ENCODE results near the gene RAPGEF2. TPM values are rescaled to one million over a fixed set of nuclear protein-coding genes. Genes with fewer than 3 reads are reported as not detected.
"Not testable (repeated sequence)": the region's sequence is repeated elsewhere in the genome, so short reads cannot be mapped to it uniquely, and the experiment has no call there.

The RAPGEF2 gene
- total RNA-seq, 2 donors from 2014 or later, result 22.8 to 25.1 TPM

DNA sequence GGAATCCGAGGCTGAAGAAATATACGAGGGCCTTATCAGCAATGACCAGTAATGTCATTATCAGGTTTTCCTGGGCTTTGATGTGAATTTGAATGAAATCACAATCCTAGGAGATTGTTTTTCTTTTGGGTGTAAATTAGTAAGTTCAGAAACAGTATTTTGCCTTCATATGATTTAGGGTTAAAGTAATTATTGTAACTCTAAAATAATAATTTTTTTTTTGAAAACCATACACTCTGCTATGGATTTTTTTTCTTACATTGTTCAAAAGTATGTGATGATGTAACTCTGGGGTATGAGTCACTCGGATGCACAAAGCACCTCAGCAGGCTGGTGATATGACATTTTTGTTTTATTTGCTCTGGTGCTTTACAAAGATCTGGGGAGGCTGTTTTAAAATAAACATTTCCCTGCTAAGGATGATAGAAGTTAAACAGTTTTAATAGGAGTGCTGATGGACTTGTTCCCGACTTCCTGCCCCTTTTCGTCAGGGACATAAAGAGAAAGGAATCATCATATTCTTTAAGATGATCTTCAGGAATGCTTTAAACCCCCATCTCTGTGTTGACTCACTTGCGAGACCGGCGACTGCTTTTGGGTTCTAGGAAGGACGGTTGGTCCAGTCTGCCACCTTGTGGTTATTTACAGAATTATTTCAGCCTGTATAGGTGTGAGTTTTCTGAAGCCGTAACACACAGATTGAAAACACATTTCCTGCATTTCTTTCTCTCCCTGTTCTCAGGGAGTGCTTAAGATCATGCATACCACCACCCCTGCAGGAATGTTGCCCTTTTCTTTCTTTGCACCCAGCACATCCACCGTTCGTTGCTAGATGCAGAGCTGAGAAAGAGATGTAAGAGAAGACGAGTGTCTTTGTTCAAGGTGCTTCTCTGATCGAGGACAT lies 72.5 kb downstream of the RAPGEF2 start:
- no peaks in the 10 kb centered on the region for H3K9me3 Mint-ChIP-seq
- H3K4me1 Mint-ChIP-seq, result peaks cover 39% of the 10 kb centered on the region
- H3K27ac Mint-ChIP-seq, result peak overlapping the region; percentile 13
- peak overlapping the region; percentile 48 for H3K4me3 Mint-ChIP-seq
- no peaks in the 10 kb centered on the region for H3K27me3 Mint-ChIP-seq
- no peaks in the 10 kb centered on the region for H3K36me3 Mint-ChIP-seq (ENCODE audit: low read depth)
- ATAC-seq (replicated peaks), result peak; percentile 74

DNA sequence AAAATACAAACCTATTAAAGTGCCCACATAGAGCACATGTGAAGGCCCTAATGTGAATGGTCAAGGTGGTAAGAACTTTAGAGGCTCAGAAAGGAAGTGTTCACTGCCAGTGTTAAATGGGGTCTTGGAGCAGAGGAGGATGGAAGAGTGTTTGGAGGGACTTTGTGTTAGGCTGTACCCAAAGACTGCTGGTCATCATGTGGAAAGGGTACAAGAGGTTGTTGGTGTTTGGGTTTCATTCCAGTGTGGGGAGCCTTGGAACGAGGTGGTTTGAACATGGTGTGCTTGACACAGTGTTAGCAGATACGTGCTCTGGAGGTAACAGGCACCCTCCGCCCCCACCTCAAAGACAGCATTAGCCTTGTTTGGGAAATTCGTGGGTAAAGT lies 73.1 kb downstream of the RAPGEF2 start:
- Mint-ChIP-seq H3K4me3 (peak overlapping the region; percentile 48), H3K27ac (peak overlapping the region; percentile 13), H3K4me1 (peaks cover 35% of the 10 kb centered on the region), H3K36me3 (ENCODE audit: low read depth) (no peaks in the 10 kb centered on the region), H3K9me3 (no peaks in the 10 kb centered on the region), H3K27me3 (no peaks in the 10 kb centered on the region)
- ATAC-seq (replicated peaks), result no peak

DNA sequence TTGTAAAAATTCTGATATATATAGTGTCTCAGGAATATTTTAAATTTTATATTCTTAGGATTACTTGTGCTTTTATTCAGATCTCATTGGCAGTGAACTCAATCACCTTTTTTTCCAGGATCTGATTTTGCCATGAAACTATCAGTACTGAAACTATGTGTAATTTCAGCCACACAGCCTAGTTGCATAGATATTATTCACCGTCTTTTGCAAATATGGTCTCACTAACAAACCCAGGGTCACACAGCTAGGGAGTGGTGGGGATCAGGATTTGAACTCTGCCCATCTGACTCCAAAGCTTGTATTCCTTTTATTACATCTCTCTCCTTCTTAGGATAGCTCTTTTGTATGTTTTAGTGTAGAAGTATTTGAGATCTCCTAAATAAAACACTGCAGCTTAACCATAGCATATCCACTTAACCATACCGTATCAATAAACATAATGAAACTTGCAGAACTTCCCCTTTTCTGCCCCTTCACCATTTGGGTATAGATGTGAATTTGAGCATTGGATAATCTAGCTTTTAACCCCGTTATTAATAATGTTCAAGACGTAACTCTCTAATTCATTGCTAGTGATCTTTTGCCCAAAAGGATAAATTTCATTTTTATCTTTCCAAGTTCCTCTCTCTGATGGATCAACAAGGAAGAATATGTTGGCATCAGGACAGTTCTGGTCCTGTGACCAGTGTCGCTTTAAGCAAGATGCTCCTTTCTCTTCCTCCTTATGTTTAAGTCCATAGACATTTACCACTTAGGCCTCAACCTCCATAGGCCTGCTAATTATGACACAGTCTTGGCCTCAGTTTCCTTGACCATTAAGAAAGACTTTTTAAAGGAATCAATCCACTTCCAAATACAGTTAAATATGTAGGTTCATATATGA lies 74.6 kb downstream of the RAPGEF2 start:
- peaks cover 30% of the 10 kb centered on the region for H3K4me1 Mint-ChIP-seq
- ATAC-seq (replicated peaks), result peak; percentile 79
- peak overlapping the region; percentile 10 for H3K27ac Mint-ChIP-seq
- H3K9me3 Mint-ChIP-seq, result no peaks in the 10 kb centered on the region
- H3K4me3 Mint-ChIP-seq, result no peak overlapping the region
- H3K36me3 Mint-ChIP-seq (ENCODE audit: low read depth), result no peaks in the 10 kb centered on the region
- no peaks in the 10 kb centered on the region for H3K27me3 Mint-ChIP-seq

DNA sequence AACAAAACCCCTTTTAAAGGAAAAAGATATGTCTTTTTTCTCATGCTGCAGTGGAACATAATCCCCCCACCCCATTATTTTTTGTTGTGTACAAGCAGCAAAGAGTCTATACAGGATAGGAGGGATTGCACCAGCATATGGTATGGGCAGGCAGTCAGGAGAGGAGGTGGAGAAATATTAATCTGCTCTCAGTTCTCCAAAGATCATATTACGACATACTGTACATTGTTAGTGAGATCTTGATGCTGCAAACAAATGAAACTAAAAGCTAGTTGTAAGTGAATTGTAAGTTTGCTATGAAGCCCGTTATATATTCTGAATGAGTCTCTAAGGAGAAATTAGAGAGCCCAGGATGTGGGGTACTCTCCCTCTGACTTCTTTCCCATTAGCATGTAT lies 75.3 kb downstream of the RAPGEF2 start:
- no peak overlapping the region for H3K4me3 Mint-ChIP-seq
- no peaks in the 10 kb centered on the region for H3K36me3 Mint-ChIP-seq (ENCODE audit: low read depth)
- ATAC-seq (replicated peaks), result no peak
- no peaks in the 10 kb centered on the region for H3K27me3 Mint-ChIP-seq
- H3K9me3 Mint-ChIP-seq, result no peaks in the 10 kb centered on the region
- H3K4me1 Mint-ChIP-seq, result peaks cover 30% of the 10 kb centered on the region
- H3K27ac Mint-ChIP-seq, result no peak overlapping the region

DNA sequence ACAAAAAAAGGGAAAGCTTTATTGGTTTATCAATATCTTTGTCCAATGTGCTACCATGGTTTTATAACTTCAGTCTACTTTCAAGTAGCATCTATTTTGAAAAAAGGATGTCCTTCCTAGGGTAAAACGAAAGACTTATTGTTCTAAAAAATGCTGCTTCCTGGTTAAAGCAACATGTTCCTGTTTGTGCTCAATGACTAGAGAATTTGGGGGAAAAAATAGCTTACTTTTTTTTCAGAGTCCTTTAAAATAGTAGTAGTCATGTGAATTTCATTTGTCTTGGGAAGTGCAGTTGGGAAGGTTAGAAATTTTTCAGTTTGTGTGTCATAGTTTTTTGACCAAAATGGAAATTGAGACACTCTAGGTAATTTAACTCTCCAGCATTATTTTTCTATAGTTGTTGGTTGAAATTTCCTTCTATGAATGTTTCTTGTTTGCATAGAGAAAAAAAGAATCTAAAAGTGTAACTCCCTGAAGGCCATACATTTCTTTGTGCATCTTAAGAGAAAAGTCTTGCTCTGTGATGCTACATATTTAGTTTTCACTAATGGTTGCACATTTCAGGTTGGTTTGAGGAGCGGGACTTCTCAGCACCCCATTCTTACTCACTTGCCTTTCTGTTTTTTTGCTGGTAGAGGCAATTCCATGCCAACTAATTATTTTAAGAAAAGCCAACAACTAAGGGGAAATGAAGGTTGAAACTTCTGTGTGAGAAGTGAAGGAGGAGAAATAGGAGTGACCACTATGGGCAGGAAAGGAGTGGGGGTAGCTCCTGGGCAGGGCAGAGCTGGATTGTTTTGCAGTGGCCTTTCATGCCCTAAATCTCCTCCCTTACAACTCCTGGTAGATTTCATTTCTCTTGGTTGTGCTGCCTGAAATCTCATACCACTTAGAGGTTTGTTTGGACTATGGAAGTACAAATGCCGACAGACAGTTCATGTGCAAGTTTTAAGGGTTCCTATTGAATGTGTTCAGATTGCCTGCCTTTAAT lies 76.4 kb downstream of the RAPGEF2 start:
- ATAC-seq (replicated peaks), result peak; percentile 25
- Mint-ChIP-seq H3K36me3 (ENCODE audit: low read depth) (no peaks in the 10 kb centered on the region), H3K9me3 (no peaks in the 10 kb centered on the region), H3K4me1 (peaks cover 30% of the 10 kb centered on the region), H3K27ac (no peak overlapping the region), H3K4me3 (peak overlapping the region; percentile 29), H3K27me3 (no peaks in the 10 kb centered on the region)

DNA sequence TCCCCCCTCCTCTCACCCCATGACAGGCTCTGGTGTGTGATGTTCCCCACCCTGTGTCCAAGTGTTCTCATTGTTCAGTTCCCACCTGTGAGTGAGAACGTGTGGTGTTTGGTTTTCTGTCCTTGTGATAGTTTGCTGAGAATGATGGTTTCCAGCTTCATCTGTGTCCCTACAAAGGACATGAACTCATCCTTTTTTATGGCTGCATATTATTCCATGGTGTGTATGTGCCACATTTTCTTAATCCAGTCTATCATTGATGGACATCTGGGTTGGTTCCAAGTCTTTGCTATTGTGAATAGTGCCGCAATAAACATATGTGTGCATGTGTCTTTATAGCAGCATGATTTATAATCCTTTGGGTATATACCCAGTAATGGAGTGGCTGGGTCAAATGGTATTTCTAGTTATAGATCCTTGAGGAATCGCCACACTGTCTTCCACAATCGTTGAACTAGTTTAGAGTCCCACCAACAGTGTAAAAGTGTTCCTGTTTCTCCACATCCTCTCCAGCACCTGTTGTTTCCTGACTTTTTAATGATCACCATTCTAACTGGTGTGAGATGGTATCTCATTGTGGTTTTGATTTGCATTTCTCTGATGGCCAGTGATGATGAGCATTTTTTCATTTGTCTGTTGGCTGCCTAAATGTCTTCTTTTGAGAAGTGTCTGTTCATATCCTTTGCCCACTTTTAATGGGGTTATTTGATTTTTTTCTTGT lies 81.2 kb downstream of the RAPGEF2 start:
- H3K4me1 Mint-ChIP-seq, result peaks cover 22% of the 10 kb centered on the region
- not testable (repeated sequence) for H3K27me3 Mint-ChIP-seq; H3K4me3 Mint-ChIP-seq; H3K9me3 Mint-ChIP-seq; H3K36me3 Mint-ChIP-seq (ENCODE audit: low read depth); ATAC-seq (replicated peaks); H3K27ac Mint-ChIP-seq

DNA sequence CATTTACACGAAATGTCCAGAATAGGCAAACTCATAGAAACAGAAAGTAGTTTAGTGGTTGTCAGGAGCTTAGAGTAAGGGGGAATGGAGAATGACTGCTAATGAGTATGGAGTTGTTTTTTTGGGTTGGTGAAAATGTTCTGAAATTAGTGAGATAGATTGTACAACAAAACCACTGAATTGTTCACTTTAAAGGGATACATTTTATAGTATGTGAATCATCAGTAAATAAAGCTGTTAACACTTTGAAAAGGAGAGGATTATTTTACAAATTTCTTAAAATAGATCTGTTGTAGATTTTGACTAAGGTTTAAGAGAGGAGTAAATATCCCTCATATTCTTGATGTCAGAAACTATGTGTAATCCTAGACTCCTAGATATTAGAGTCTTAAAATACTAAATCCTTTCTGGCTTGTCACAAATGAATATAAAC lies 82.7 kb downstream of the RAPGEF2 start:
- Mint-ChIP-seq H3K36me3 (ENCODE audit: low read depth) (no peaks in the 10 kb centered on the region), H3K27ac (peak overlapping the region; percentile 35), H3K27me3 (no peaks in the 10 kb centered on the region), H3K9me3 (no peaks in the 10 kb centered on the region), H3K4me3 (peak overlapping the region; percentile 3), H3K4me1 (peaks cover 9% of the 10 kb centered on the region)
- peak; percentile 94 for ATAC-seq (replicated peaks)

DNA sequence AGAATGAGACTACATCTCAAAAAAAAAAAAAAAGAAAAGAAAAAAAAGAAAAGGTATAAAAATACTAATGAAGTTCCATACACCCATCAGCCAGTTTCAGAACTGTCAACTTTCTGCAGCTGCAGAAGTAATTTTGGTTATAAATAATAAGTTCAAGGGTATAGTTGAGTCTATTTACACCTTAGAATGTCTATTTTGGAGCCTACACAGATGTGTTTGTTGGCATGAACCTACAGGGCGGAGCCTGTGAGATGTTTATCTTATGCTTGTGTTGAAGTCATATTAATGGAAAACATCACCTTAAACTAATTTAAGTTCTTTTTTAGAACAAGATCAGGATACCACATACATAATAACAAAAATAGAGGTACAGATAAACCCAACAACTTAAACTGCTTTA lies 85.8 kb downstream of the RAPGEF2 start:
- no peak for ATAC-seq (replicated peaks)
- H3K27ac Mint-ChIP-seq, result no peak overlapping the region
- no peaks in the 10 kb centered on the region for H3K27me3 Mint-ChIP-seq
- H3K4me1 Mint-ChIP-seq, result peaks cover 9% of the 10 kb centered on the region
- H3K9me3 Mint-ChIP-seq, result no peaks in the 10 kb centered on the region
- no peak overlapping the region for H3K4me3 Mint-ChIP-seq
- no peaks in the 10 kb centered on the region for H3K36me3 Mint-ChIP-seq (ENCODE audit: low read depth)

DNA sequence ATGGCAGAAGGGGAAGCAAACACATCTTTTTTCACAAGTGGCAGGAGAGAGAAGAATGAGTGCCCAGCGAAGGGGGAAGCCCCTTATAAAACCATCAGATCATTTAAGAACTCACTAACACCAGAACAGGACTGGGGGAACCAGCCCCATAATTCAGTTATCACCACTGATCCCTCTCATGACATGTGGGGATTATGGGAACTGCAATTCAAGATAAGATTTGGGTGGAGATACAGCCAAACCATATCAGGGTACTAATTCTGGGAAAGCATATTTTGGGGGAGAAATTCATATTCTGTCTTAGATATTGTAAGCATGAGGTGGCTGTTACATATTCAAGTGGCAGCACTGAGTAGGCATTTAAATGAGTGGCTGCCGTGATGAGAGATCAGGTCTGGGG lies 87.8 kb downstream of the RAPGEF2 start:
- H3K27ac Mint-ChIP-seq, result no peak overlapping the region
- H3K4me1 Mint-ChIP-seq, result peaks cover under 1% of the 10 kb centered on the region
- peak; percentile 26 for ATAC-seq (replicated peaks)

DNA sequence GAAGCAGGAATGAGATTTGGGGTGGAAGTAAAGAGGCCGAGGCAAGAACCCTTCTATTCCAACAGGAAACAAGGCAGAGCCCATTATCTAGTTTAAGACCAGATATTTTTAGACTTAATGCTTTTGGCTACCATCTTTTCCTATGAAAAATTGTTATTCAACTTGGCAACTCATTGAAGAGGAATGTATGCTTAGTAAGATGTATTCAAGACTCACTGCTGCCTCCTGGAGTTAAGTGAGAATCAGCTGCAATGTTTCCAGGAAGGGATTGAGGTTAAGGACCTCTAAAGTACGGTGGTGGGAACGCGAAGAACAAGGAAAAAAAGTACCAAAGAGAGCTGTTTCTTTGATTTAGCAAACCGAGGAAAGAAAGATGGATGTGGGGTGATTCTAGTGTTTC lies 89.1 kb downstream of the RAPGEF2 start:
- Mint-ChIP-seq H3K27ac (no peak overlapping the region), H3K4me1 (no peaks in the 10 kb centered on the region), H3K4me3 (no peak overlapping the region), H3K27me3 (no peaks in the 10 kb centered on the region), H3K9me3 (no peaks in the 10 kb centered on the region), H3K36me3 (ENCODE audit: low read depth) (no peaks in the 10 kb centered on the region)
- ATAC-seq (replicated peaks), result no peak

More for the DNA sequence above, 87.8 kb downstream of the RAPGEF2 start:
- no peaks in the 10 kb centered on the region for H3K27me3 Mint-ChIP-seq
- no peaks in the 10 kb centered on the region for H3K36me3 Mint-ChIP-seq (ENCODE audit: low read depth)
- H3K9me3 Mint-ChIP-seq, result no peaks in the 10 kb centered on the region
- no peak overlapping the region for H3K4me3 Mint-ChIP-seq

DNA sequence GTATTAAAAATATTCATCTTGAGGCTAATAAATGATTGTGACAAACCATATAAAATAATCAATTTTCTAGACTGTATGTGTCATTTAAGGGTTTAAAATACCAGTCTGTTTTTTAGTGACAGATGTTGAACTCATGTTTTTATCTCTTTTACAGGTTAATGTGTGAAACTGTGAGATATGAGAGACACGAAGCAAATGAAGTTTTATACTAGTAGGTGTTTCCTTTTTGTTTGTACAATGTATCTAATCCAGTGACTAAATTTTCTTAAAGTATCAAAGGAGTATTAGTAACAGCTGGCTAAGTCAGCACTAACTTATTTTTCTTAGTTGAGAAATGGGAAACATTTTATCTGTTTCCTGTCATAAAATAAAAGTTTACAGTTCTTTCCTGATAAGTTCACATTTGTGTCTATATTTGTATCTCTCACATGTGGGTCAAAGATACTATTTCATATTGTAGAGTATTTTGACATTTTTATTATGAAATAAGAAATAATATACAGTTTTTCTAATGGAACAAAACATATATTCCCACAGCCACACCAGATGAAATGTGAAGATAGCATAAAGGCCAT lies 90.3 kb downstream of the RAPGEF2 start:
- ATAC-seq (replicated peaks), result no peak
- no peak overlapping the region for H3K4me3 Mint-ChIP-seq
- H3K27ac Mint-ChIP-seq, result no peak overlapping the region
- peaks cover 6% of the 10 kb centered on the region for H3K4me1 Mint-ChIP-seq
- no peaks in the 10 kb centered on the region for H3K9me3 Mint-ChIP-seq
- H3K36me3 Mint-ChIP-seq (ENCODE audit: low read depth), result no peaks in the 10 kb centered on the region
- no peaks in the 10 kb centered on the region for H3K27me3 Mint-ChIP-seq

DNA sequence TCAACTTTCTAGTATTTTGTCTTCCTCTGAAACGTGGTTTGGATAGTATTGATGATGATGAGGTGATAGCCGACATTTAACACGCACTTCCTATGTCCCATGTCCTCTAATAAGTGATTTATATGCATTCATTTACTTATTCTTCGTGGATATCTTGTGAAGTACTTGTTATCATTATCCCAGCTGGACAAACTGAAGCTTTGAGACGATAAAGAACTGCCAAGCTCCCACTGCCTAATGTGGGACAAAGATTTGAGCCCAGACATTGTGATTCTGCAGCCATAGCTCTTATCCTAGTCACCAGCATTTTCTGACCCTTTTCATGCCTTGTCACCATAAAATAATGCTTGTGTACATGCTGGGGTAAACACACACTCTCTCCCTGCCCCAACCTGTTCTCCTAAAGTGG lies 92.5 kb downstream of the RAPGEF2 start:
- Mint-ChIP-seq H3K36me3 (ENCODE audit: low read depth) (no peaks in the 10 kb centered on the region), H3K9me3 (no peaks in the 10 kb centered on the region), H3K4me3 (no peak overlapping the region), H3K27ac (no peak overlapping the region), H3K4me1 (peaks cover 6% of the 10 kb centered on the region), H3K27me3 (no peaks in the 10 kb centered on the region)
- ATAC-seq (replicated peaks), result no peak

DNA sequence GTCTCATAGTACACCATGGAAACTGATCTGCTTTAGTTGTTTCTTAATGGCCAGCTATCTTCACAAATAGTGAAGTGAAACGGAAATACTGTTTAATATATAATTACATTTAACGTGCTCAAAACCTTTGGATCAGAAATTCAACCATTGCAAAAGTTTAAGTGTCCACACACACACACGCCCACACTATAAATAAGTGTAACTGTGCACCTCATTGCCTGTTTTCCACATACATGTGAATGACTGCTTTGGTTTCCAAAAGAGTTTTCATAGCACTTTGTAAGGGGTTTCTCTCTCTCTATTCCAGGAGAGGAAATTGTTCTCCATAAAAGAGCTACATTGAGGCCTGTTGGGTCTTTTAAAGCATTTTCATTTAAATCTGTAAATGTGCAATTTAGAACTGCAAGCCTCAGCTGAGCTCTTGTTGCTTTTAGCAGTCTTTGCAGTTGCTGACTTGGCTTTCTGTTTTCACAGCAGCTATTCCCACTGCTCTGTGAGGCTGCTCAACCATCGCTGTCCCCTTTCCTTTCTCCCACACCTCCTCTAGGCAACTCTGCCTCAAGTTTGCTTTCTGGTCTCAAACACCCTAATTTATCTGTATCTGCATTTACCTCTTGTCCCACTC lies 94.5 kb downstream of the RAPGEF2 start:
- peaks cover 6% of the 10 kb centered on the region for H3K4me1 Mint-ChIP-seq
- H3K27ac Mint-ChIP-seq, result no peak overlapping the region
- H3K36me3 Mint-ChIP-seq (ENCODE audit: low read depth), result no peaks in the 10 kb centered on the region
- H3K9me3 Mint-ChIP-seq, result no peaks in the 10 kb centered on the region
- H3K4me3 Mint-ChIP-seq, result no peak overlapping the region
- ATAC-seq (replicated peaks), result no peak
- H3K27me3 Mint-ChIP-seq, result no peaks in the 10 kb centered on the region

Data from activated T-helper 17 cell treated with anti-CD3 and anti-CD28 coated beads, Interleukin-2, amount 50 U/mL, for 72 hours (primary cell).